NCI-H748 treated with DMSO at 0.1 percent for 48 hours (cell line): Measurements from ENCODE around the gene TMEM150B.

Experiments used
- DNase-seq: peaks from one replicate; lab custom pipeline; 2025; lab: John Stamatoyannopoulos, UW

TMEM150B gene

DNA sequence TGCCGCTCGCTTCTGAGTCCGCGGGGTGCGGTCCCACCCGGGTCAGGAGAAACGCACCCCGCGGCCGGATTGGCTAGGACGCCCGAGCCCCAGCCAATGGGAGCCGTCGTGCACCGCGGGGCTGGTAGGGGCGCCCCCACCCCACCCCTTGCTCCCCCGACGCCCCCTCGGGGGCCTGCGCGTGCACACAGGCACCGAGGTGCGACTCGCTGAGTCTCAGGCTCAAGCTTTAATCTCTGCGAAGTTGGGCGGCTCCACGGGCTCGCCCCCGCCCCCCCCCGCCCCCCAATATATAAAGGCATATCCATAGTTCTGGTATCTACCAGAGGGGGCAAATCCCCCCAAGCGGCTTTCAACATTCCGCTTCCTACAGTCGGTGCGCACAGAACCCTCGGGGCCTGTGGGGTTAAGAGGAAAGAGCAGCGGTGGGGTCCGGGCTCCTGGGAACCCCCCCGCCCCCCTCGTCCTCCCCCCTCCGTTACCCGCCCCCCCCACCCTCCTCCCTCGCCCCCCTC, 29.6 kb upstream of the TMEM150B start, which contains the start of gene COX6B2:
COX6B2 (minus strand) TSS at position 22 of the 515 bp plus-strand sequence. CDS start 198 bp downstream, outside the sequence.
- DNase-seq: no peak

DNA sequence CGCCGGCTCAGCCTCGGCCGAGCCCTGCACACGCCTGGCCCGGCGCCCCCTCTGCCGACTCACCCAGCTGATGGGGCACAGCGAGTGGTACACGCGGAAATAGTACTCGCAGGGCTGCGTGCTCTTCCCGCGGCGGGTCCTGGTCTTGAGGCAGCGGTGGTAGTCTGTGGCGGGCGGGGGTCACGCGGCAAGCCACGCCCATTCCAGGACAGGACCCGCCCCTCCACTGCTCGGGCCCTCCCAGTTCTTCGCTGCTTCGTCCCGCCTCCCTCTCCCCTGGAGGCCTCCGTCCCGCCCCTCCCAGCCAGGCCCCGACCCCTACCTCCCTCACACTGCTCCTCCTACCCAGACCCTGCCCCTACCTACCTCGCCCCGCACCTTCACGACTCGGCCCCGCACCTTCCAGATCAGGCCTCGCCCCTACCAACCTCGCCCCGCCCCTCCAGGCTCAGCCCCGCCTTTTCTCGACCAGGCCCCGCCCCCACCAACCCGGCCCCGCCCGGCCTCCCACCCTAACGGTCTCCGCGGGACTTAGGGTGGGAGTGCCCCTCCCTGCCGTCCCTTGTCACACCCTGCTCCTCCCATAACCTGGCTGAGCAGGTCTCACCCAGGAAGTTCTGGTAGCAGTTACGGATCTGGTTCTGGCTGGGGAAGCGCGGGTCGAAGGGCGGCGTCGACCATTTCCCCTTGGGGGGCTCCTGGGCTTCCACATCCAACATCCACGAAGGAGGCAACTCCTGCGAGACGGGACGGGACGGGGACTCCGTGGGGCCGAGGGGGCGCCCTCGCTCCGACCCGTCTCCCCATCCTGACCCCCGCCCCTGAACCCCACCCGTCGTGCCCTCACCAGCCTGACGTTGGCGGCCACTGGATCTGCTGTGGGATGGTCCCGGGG, 28.9 kb upstream of the TMEM150B start:
- peak; percentile 32 for DNase-seq

DNA sequence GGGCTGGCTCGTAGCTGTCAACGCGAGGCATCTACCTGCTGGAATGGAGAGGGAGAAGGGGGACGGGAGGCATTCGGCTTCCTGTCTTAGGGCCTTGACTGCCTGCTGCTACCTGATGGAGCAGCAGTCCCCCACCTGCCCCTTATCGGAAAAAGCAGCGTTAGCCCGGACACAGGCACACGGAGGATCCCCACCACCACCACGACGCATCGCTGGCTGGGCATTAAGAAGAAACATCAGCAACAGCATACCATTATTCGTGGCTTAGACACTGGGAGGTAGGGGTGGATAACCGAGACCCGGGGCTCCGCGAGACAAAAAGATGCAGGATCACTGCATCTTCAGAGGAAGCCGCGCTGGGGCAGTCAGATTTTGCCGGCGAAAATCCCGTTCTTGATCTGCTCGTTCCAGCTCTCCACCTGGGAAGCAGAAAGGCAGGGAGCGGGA, 28.2 kb upstream of the TMEM150B start:
- DNase-seq: no peak

DNA sequence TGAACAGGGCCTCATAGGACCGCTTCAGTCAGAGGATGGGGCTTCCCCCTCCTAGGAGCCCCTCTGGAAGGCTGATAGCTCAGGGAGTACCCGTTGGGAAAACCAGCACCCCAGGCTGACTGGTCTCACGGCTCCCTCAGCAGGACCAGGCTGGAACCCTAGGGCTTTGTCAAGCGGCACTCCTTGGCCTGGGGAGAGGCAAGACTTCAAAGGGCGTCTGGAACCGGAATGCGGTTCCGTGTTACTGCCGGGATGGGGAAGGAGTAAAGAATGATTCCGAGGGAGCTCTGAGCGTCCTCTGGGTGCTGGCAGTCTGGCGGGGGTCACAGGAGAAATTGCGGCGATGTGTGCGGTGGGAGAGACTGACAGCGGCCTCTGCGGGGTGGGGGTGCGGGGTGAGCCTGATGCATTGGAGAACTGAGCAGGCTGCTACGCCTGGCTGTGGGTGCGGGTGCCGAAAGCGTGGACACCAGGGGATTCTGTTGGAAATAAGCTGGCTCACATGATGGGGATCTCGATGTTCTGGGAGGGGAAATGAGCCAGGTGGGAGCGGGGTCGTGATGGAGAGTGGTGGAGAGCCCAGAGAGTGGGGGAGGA, 27.5 kb upstream of the TMEM150B start:
- no peak for DNase-seq

DNA sequence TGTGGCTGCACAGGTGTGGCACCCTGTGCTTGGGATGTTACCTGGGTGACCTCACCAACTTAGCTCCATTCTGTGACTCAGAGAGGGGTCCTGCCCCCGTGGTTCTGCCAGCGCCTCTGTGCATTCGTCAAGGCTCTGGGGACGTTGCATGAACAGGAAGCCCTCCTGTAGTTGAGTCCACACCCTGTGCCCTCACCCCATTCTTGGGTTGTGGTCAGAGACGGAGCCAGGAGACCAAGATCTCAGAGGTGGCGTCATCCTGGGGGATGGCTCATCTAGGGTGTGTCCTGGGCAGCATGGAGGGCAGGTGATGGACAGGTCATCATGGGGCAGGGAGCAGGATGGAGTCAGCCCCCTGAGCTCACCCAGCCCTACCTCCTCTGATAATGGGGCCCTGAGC, 26.9 kb upstream of the TMEM150B start:
- no peak for DNase-seq

DNA sequence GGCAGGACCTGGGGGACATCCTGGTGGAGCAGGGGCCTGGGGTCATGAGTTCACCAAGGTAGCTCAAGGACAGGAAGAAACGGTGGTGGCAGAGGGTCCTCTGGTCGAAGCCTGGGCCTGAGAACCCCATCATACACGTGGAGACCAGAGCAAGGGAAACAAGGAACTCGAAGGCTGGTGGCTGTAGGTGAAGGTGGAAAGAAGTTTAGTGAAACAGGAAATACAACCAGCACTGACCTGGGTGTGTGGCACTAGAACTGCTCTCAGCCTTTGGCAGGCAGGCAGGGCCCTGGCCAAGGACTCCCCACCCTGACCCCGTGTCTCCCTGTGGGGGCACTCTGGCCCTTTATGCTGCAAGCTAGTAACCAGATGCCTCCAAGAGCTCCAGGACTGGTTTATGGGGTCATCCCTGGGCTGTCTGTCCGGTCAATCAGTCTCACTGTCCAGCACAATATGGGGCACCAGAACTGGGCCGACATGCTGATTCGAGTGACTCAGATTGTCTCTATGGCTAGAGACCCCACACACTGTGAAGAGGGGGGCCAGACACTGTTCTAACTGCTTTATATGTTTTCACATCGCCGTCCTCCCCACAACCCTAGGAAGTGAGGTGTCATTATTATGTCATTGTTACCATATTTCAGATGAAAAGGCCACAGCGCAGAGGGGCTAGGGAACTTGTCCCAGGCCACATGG, 25.6 kb upstream of the TMEM150B start:
- DNase-seq: no peak

DNA sequence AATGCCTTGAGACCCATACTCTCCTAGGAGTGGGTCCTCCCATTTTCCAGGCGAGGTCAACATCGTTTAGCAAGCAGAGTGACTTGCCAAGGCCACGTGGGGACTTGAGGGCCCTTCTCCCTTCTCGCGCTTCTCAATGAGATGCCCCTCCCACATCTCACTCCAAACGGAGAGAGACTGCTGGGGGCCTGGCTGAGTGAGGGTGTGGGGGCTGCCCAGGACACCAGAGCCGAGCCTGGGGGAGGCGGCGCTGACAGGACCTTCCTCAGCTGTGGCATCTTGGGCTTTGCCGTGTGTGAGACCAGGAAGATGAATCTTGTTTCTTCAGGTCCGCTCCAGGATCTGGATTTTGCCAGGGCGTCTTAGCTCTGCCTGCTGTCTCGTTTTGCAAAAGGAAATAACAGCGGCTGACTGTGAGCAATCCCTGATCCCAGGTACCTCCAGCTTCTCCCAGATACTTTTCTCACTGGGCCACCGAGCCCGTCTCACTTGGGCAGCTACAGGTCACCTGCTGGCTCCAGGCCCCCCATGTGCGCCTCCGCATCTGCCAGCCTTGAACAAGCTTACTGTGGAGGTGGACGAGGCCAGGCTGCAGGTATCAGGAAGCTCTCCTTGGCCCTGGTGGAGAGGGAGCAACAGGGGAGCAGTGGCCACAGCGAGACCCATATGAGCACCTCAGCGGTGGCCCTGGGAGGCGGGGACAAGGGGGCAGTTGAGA, 23.3 kb upstream of the TMEM150B start:
- no peak for DNase-seq

DNA sequence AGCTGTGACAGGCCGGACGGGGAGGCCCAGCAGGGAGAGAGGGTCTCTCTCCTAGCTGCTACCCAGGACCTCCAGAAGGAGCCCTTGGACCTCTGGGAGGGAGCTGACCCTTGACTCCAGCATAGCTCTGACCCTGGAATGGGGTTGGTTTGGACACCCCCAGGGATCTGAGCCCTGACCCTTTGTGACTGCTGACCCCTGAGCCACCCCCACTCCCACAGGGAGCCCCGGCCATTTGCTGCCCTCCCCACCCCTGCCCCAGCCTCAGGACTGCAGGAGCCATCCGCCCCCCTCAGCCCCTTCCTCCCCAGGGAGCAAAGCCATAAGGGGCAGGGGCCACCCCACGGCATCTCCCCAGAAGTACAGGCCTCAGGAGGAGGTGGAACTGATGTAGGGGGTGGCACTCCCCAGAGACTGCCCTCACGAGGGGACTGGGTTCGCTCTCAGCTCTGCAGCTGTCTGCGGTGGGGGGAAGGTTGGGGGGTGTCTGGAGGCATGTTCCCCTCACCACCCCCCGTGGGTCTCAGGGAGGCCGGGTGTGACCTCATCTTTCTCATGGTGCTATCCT, 22.4 kb upstream of the TMEM150B start:
- no peak for DNase-seq

DNA sequence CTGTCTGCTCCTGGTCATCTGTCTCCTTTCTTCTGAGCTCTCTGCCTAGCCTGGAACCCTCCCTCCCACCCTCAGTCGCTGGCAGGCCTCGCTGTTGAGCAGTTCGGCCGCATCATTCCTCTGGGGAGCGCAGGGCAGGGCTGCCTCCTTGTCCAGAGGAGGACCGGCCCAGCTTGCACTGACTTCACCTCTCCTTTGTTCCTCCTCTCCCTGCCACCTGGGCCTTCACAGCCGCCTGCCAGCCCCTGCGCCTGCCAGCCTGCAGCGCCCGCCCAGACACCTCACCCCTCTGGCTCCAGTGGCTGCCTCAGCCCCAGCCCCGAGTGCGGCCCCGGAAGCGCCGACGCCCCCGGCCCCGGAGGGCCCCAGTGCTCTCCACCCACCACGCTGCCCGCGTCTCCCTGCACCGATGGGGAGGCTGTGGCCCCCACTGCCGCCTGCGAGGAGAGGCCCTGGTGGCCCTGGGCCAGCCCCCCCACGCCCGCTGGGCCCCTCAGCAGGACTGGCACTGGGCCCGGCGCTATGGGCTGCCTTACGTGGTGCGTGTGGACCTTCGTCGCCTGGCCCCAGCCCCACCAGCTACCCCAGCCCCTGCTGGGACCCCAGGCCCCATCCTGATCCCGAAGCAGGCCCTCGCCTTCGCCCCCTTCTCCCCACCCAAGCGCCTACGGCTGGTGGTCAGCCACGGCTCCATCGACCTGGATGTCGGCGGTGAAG, 21.7 kb upstream of the TMEM150B start:
- no peak for DNase-seq

DNA sequence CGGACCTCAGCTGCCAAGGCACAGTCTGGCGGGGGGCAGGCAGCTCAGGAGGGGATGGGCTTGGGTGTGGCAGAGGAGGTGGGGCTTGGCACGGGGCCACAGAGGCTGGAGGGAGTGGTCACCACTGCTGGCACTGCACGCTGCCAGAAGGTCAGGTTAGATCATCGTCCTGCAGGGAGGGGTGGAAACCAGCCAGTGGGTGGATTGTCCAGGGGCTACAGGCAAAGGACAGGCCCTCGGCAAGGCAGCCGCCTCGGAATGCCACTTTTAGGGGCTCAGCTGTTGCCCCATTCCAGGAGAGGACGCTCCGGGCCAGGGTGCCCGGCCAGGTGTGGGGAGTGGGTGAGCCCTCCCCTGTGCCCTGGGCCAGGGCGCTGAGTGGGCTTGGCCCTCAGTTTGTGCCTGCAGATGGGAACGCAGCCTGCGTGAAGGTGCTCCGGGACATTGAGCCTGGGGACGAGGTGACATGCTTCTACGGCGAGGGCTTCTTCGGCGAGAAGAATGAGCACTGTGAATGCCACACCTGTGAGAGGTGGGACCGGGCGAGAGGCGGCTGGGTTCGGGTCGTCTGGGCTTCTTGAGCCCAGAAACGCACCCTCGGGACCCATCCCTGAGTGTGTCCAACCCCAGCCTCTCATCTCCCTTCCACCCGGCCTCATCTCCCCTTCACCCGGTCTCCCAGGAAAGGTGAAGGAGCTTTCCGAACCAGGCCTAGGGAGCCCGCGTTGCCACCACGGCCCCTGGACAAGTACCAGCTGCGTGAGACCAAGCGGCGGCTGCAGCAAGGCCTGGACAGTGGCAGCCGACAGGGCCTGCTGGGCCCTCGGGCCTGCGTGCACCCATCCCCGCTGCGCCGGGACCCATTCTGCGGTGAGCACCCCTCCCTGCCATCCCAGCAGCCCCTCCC, 20.9 kb upstream of the TMEM150B start:
- DNase-seq: peak; percentile 9

DNA sequence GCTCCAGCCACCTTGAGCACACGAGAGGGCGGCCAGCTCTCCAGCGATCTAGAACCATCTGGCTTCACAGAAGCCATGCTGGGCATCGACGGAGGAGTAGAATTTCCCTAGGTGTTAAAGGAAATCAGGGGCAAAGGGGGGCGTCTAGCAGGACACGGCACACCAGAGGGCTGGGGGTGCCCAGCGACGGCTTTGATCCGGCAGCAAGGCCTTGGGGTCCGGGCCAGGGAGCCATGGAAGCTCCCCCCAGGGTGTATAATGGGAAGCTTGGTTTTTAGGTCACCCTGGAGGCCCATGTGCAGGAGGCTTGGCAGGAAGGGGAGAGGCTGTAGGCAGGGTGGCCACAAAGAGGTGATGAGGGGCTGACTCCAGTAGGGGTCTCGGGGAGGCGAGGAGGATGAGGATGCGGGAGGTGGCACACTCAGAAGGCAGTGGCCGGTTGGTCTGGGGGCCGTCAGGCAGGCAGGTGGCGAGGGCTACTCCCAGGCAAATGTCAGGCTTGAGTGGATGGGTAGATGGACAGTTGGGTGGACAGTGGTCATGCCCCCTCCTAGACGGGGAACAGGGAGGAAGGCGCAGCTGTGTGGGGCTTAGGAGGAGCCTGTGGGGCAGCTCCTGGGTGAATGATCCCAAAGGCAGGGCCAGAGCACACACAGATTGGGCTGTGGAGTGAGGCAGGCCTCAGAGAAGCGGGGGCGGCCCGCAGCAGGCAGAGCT, 20.1 kb upstream of the TMEM150B start:
- no peak for DNase-seq

DNA sequence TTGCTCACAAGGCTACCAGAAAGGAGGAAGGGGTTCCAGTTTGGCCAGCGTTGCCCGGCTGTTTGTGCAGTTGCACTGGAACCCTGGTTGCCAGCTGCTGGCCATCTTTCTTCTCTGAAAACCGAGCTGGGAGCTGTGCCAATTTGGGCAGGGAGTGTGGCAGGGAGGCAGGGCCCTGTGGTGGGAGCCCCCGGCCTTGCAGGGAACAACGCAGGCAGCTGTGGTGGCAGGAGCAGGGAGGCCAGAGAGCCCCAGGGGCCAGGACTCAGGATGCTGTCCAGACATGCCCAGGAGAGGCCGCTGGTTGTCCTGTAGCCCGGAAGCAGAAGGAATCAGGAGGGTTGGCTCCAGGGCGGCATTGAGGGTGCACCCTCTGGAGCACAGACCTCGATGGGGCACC, 19.3 kb upstream of the TMEM150B start:
- no peak for DNase-seq

DNA sequence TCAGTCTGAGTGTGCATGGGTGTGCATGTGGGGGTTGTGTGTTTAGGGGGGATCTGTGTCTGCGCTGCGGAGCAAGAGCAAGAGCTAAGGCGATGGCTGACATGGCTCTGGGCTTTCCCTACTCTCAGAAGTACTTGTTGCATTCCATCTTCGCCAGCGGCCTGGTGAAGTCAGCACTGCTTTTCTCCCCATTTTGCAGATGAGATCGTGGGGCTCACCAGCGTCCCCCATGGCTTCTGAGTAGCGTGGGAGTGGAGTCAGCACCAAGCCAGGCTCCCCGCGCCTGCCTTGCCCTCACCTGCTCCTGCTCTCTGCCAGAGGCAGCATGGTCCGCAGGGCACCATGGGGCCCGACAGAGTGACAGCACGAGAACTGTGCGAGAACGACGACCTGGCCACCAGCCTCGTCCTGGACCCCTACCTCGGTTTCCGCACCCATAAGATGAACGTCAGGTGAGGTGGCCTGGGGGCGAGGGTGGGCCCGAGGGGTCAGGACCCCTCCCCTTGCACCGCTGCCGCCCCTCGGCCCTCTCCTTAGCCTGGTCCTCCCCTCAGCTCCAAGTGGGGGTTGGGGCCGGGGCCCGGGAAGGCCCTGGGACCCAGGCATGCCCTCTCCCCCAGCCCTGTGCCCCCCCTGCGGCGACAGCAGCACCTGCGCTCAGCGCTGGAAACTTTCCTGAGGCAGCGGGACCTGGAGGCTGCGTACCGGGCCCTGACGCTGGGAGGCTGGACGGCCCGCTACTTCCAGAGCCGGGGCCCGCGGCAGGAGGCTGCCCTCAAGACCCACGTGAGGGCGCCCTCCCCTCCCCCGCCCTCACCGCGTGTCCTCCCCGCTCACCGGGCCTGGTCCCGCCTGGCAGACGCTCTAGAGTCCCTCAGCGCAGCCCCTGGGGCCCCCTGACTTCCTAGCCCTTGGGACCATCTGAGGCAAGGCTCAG, 16.7 kb upstream of the TMEM150B start:
- DNase-seq: no peak

DNA sequence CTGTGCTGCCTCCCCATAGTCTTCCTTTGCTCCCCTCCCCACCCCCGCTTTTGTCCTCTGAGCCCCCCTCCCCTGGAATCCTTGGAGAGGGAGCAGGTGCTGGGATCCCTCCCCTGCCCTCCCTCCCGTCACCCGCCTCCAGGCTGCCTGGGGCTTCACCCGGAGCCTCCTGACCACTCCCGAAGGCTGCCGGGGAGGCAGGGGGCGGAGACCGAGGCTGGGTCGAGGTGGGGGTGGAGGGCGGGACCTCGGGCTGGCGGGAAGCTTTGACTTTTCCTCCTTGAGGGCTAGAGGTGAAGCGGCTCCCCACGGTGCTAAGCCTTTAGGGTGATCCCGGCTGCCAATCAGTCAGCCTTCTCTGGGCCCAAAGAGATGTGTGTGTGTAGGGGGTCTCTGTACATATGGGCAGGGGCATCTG, 16.0 kb upstream of the TMEM150B start:
- DNase-seq: peak; percentile 82

DNA sequence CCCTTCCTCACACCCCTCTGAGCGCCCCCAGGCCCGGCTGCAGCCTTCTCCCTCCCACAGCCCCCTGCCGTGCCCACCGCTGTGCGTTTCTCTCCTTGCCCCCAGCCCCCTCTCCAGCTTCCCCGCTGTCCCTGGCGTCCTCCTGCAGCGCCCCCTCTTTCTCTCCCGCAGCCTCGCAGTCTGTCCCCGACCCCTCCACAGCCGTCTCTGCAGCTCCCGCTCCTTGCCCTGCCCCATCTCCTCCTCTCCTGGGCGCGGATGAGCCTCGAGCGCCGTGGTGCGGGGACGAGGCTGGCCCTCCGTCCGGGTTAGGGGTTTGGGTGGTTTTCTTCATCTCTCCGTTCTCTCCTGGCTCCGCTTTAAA, 15.6 kb upstream of the TMEM150B start:
- DNase-seq: peak; percentile 82

DNA sequence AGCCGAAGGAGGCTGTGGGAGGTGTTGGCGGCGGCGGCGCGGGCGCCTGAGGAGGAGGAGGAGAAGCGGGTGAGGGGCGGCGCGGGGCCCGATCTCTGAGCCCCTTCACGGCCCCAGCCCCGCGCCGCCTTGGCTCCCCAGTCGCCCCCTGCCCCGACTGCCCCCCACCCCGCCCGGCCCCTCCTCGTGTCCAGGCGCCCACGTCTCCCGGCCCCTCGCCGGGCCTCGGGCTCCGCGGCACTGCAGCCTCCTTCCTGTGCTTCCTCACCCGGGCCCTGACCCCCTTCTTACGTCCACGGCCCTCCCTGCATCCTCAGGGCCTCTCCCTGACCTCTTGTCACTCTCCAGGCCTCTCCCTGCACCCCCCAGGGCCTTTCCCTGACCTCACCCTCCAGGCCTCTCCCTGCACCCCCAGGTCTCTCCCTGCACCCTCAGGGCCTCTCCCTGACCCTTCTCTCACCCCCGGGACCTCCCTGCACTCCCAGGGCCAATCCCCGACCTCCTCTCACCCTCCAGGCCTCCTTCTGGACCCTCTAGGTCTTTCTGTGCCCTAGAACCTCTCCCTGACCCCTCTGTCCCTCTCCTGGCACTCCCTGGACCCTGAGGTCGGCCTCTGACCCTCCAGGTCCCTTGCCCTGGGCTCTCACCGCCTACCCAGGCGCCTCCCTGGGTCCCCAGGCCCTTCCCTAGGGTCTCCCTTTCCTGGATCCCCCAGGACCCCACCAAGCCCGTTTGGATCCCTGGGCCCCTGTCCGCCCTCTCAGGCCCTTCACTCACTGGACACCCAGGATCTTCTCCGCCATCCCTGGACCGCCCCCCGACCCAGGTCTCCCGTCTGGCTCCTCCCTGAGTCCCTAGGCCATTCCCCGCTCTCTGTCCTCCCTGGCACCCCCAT, 15.0 kb upstream of the TMEM150B start:
- DNase-seq: no peak
